Suprapubic skin (tissue), 4 donors: Measurements from ENCODE around the gene FLII.

Experiments
- POLR2A ChIP-seq, 2 donors: fragments of 450-650 bp; IDR thresholded peaks; one replicate each; pipeline ENCODE4 v1.6.1; 2017; ENCODE audit warnings: antibody characterized with exemption in 2 of 2, mild to moderate bottlenecking in 2 of 2, moderate library complexity in 2 of 2
- POLR2AphosphoS5 ChIP-seq, 3 donors: sonication (generic); formaldehyde crosslinking; IDR thresholded peaks; one replicate each; pipeline ENCODE4 v1.6.1; 2017; ENCODE audit warnings: antibody characterized with exemption in 3 of 3
- TF ChIP-seq, protein P1 (sequence below), 2 donors: fragments of 200-600 bp in 1 of 2; fragments of 450-650 bp in 1 of 2; sonication (generic) in 1 of 2; IDR thresholded peaks; one replicate each; pipeline ENCODE4 v1.5.1; 2016 to 2019; ENCODE audit warnings: antibody characterized with exemption in 2 of 2, mild to moderate bottlenecking in 1 of 2, moderate library complexity in 1 of 2

DNA sequence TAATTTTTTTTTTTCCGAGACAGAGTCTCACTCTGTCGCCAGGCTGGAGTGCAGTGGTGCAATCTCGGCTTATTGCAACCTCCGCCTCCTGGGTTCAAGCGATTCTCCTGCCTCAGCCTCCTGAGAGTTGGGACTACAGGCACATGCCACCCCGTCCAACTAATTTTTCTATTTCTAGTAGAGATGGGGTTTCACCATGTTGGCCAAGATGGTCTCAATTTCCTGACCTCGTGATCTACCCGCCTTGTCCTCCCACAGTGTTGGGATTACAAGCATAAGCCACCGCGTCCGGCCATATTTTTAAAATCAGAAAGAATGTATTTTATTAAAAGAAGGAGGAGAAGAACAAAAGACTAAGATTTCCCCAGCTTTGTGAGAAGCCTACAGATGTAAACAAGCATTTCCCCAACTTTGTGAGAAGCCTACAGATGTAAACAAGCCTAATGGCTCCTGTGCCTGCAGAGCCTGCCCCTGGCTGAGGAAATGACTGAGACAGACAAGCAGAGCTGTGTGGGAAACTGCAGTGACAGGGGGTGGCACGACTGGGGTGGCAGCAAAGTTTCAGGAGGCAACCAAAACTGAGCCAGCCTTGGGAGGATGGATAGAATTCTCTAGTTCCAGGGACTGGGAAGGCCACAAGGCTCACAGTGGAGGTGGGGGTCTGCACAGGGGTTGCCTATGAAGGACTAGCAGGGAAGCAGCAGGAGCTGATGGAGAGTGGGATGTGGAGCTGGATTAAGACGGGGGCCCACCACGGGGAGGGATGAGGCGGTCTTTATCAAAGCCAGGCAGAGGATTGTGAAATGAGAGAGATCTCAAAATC is 33.4 kb upstream of the FLII start:
- TF ChIP-seq, protein P1, sequence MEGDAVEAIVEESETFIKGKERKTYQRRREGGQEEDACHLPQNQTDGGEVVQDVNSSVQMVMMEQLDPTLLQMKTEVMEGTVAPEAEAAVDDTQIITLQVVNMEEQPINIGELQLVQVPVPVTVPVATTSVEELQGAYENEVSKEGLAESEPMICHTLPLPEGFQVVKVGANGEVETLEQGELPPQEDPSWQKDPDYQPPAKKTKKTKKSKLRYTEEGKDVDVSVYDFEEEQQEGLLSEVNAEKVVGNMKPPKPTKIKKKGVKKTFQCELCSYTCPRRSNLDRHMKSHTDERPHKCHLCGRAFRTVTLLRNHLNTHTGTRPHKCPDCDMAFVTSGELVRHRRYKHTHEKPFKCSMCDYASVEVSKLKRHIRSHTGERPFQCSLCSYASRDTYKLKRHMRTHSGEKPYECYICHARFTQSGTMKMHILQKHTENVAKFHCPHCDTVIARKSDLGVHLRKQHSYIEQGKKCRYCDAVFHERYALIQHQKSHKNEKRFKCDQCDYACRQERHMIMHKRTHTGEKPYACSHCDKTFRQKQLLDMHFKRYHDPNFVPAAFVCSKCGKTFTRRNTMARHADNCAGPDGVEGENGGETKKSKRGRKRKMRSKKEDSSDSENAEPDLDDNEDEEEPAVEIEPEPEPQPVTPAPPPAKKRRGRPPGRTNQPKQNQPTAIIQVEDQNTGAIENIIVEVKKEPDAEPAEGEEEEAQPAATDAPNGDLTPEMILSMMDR (IDR thresholded peaks at IDR 0.05): no peak
- no peak for TF ChIP-seq POLR2AphosphoS5 (IDR thresholded peaks at IDR 0.05)
- TF ChIP-seq POLR2A (IDR thresholded peaks at IDR 0.05): no peak
